ENCODE data around the gene SV2A.

Gene SV2A

GRCh38 chr1:149931212-149931790 is 13.7 kb upstream of the SV2A start:
- H3K4me3 ChIP-seq (ENCODE audit: low read depth, low read length) = no peak overlapping the region
- TF ChIP-seq, protein P1, sequence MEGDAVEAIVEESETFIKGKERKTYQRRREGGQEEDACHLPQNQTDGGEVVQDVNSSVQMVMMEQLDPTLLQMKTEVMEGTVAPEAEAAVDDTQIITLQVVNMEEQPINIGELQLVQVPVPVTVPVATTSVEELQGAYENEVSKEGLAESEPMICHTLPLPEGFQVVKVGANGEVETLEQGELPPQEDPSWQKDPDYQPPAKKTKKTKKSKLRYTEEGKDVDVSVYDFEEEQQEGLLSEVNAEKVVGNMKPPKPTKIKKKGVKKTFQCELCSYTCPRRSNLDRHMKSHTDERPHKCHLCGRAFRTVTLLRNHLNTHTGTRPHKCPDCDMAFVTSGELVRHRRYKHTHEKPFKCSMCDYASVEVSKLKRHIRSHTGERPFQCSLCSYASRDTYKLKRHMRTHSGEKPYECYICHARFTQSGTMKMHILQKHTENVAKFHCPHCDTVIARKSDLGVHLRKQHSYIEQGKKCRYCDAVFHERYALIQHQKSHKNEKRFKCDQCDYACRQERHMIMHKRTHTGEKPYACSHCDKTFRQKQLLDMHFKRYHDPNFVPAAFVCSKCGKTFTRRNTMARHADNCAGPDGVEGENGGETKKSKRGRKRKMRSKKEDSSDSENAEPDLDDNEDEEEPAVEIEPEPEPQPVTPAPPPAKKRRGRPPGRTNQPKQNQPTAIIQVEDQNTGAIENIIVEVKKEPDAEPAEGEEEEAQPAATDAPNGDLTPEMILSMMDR (IDR thresholded peaks at IDR 0.05; ENCODE audit: borderline replicate concordance, insufficient read depth, low read depth, low read length) = no peak

- H3K4me3 ChIP-seq (ENCODE audit: low read depth, low read length) = no peak overlapping the region
- TF ChIP-seq, protein P1 (IDR thresholded peaks at IDR 0.05; ENCODE audit: borderline replicate concordance, insufficient read depth, low read depth, low read length) = no peak
Measured at GRCh38 chr1:149929856-149930255, 12.2 kb upstream of the SV2A start.

GRCh38 chr1:149928401-149928724 is 10.7 kb upstream of the SV2A start:
- peak overlapping the region; percentile 91 for H3K4me3 ChIP-seq (ENCODE audit: low read depth, low read length)
- TF ChIP-seq, protein P1 (IDR thresholded peaks at IDR 0.05; ENCODE audit: borderline replicate concordance, insufficient read depth, low read depth, low read length) = no peak

- peak within 1 kb of the TSS; percentile 91 for H3K4me3 ChIP-seq (ENCODE audit: low read depth, low read length)
- TF ChIP-seq, protein P1 (IDR thresholded peaks at IDR 0.05; ENCODE audit: borderline replicate concordance, insufficient read depth, low read depth, low read length) = no peak
Measured at GRCh38 chr1:149927563-149928400, 10.1 kb upstream of the SV2A start, which contains the start of gene SF3B4. TSS of gene SF3B4 (minus strand) at chr1:149927803. CDS start at chr1:149927759, 44 bp downstream.

DNA sequence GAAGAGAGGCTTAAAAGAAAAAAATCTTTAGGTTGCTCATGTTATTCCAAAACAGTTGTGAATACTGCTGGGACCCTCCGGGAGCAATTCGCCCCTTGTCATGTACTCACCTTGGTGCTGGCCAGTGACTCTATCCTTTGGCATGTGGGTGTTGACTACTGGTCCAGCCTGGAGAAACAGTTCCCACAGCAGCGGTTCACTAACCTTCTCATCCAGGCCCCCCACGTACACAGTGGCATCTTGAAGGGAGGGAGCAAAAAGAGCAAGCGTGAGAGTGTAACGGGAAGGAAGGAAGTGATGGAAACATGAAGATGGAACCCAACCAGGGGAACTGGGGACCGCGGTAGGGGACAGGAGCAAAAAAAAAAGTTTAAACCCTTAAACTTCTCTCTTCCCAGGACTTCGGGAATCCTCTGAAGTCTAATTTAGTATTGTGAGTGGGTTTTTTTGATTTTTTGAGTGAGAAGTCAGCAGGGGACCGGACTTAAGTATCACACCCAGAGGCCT is 9.5 kb upstream of the SV2A start:
- TF ChIP-seq, protein P1 (IDR thresholded peaks at IDR 0.05; ENCODE audit: borderline replicate concordance, insufficient read depth, low read depth, low read length) = no peak

GRCh38 chr1:149926296-149926695 is 8.7 kb upstream of the SV2A start:
- TF ChIP-seq, protein P1 (IDR thresholded peaks at IDR 0.05; ENCODE audit: borderline replicate concordance, insufficient read depth, low read depth, low read length) = no peak
- H3K4me3 ChIP-seq (ENCODE audit: low read depth, low read length) = no peak overlapping the region

More for the DNA sequence above, 9.5 kb upstream of the SV2A start:
- H3K4me3 ChIP-seq (ENCODE audit: low read depth, low read length) = peak overlapping the region; percentile 91
